Endothelial cell of umbilical vein (primary cell): ENCODE measurements around the gene TSPAN9. TPM values are rescaled to one million over a fixed set of nuclear protein-coding genes. Genes with fewer than 3 reads are reported as not detected.

Experiments used
- BruUV-seq: library from RNA; stranded (reverse); fragments of 400-500 nt; replicated peaks from 2 replicates; lab custom pipeline; 2021; lab: Mats Ljungman, UMichigan
- CTCF ChIA-PET: fragments of 300-600, 350-600 bp; sonication (Branson Sonifier 250); formaldehyde crosslinking; loops from one replicate; lab custom pipeline; 2021; ENCODE audit warnings: antibody characterized with exemption, inconsistent platforms; lab: Charles Lee
- POLR2A ChIA-PET: fragments of 300-600, 350-600 bp; sonication (Branson Sonifier 250); formaldehyde crosslinking; loops from one replicate; lab custom pipeline; 2021; ENCODE audit warnings: antibody characterized with exemption, inconsistent platforms; lab: Charles Lee
- DNase-seq: peaks from one replicate; pipeline ENCODE4 v3.0.0-alpha.2; 2011; ENCODE audit warnings: low read depth, low spot score
- FAIRE-seq: peaks from 2 replicates; lab custom pipeline; 2011; peaks lifted over from hg19 to GRCh38; lab: Jason Lieb, UNC
- H2AFZ ChIP-seq: 2 replicates; pipeline ENCODE4 v1.6.0; 2012; ENCODE audit warnings: low read depth, low read length, control low read depth, inconsistent platforms
- H3K27ac ChIP-seq: 2 replicates; pipeline ENCODE4 v1.5.1; 2011; ENCODE audit warnings: low read depth, mild to moderate bottlenecking, control low read depth, low read length, moderate library complexity; ENCODE audit not compliant: insufficient read depth
- H3K27me3 ChIP-seq, 2 experiments: 2 replicates each; pipeline versions ENCODE4 v1.6.0 to v1.6.1; 2011; ENCODE audit warnings: low read length in 2 of 2, mixed read lengths in 1 of 2; ENCODE audit not compliant: control insufficient read depth in 2 of 2, insufficient read depth in 2 of 2
- H3K36me3 ChIP-seq, 2 experiments: 2 replicates in 1 of 2; 3 replicates in 1 of 2; pipeline ENCODE4 v1.5.1; 2011; ENCODE audit warnings: low read length in 2 of 2, mild to moderate bottlenecking in 1 of 2, moderate library complexity in 1 of 2; ENCODE audit not compliant: control insufficient read depth in 2 of 2, insufficient read depth in 2 of 2; ENCODE audit errors: extremely low read depth in 1 of 2
- H3K4me1 ChIP-seq: 3 replicates; pipeline ENCODE4 v1.5.1; 2011; ENCODE audit warnings: mild to moderate bottlenecking, low read length; ENCODE audit not compliant: control insufficient read depth, insufficient read depth; ENCODE audit errors: extremely low read depth
- H3K4me2 ChIP-seq: 2 replicates; pipeline ENCODE4 v1.6.1; 2011; ENCODE audit warnings: low read length, control low read depth, mixed read lengths; ENCODE audit not compliant: insufficient read depth
- H3K4me3 ChIP-seq, 3 experiments: fragments of 200-600 bp in 1 of 3; sonication (generic), shearing (Covaris generic) in 1 of 3; replicated peaks in 1 of 3; 2 replicates each; pipeline ENCODE4 v1.5.1; 2011 to 2016; ENCODE audit warnings: control low read depth in 3 of 3, low read length in 3 of 3, mild to moderate bottlenecking in 2 of 3, inconsistent platforms in 1 of 3, low read depth in 1 of 3, moderate library complexity in 1 of 3; ENCODE audit not compliant: insufficient read depth in 1 of 3
- H3K79me2 ChIP-seq: 2 replicates; pipeline ENCODE4 v1.6.0; 2012; ENCODE audit warnings: low read length, inconsistent platforms; ENCODE audit not compliant: control insufficient read depth, insufficient read depth
- H3K9ac ChIP-seq: replicated peaks from 2 replicates; pipeline ENCODE3; 2011; ENCODE audit warnings: low read length, control low read depth; ENCODE audit not compliant: insufficient read depth; ENCODE audit errors: extremely low read depth
- H3K9me1 ChIP-seq: replicated peaks from 3 replicates; pipeline ENCODE4 v1.6.0; 2011; ENCODE audit warnings: mild to moderate bottlenecking, low read length; ENCODE audit not compliant: control insufficient read depth, insufficient read depth; ENCODE audit errors: extremely low read depth
- H3K9me3 ChIP-seq: replicated peaks from 2 replicates; pipeline ENCODE4 v1.5.1; 2012; ENCODE audit warnings: low read length, inconsistent platforms; ENCODE audit not compliant: control insufficient read depth, insufficient read depth
- H4K20me1 ChIP-seq: replicated peaks from 2 replicates; pipeline ENCODE3; 2011; ENCODE audit warnings: mild to moderate bottlenecking, low read length; ENCODE audit not compliant: control insufficient read depth, insufficient read depth; ENCODE audit errors: extremely low read depth
- EZH2 ChIP-seq: IDR thresholded peaks from 2 replicates; pipeline ENCODE4 v1.6.1; 2012; ENCODE audit warnings: borderline replicate concordance, low read depth, mild to moderate bottlenecking, moderate library complexity, low read length, inconsistent platforms; ENCODE audit not compliant: severe bottlenecking
- FOS ChIP-seq: IDR thresholded peaks from 2 replicates; pipeline ENCODE4 v1.6.1; 2011; ENCODE audit warnings: mild to moderate bottlenecking, low read length, moderate library complexity, borderline replicate concordance; ENCODE audit not compliant: insufficient read depth
- GATA2 ChIP-seq: IDR thresholded peaks from 2 replicates; pipeline ENCODE4 v1.7.0; 2011; ENCODE audit warnings: low read depth, mild to moderate bottlenecking, moderate library complexity, mixed read lengths, low read length; ENCODE audit not compliant: insufficient read length, insufficient read depth
- JUN ChIP-seq: IDR thresholded peaks from 2 replicates; pipeline ENCODE4 v1.6.1; 2011; ENCODE audit warnings: borderline replicate concordance, low read depth; ENCODE audit not compliant: insufficient read length, insufficient read depth
- MAX ChIP-seq: IDR thresholded peaks from 2 replicates; pipeline ENCODE4 v1.6.1; 2011; ENCODE audit not compliant: insufficient read depth, insufficient read length
- MYC ChIP-seq: IDR thresholded peaks from one replicate; pipeline ENCODE4 v1.6.1; 2011; ENCODE audit warnings: mild to moderate bottlenecking, low read depth, low read length
- POLR2A ChIP-seq: IDR thresholded peaks from 2 replicates; pipeline ENCODE4 v1.6.1; 2012; ENCODE audit warnings: low read depth, mild to moderate bottlenecking, control low read depth, low read length
- POLR2AphosphoS5 ChIP-seq: IDR thresholded peaks from 2 replicates; pipeline ENCODE4 v1.6.1; 2012; ENCODE audit warnings: low read depth, mild to moderate bottlenecking, control low read depth, low read length, moderate library complexity; ENCODE audit not compliant: insufficient read depth
- dilution Hi-C: fragments of 300-500 bp; cut with MboI; formaldehyde crosslinking; loops from one replicate; pipeline ENCODE4 v1.15.0; 2019; ENCODE audit warnings: low sequenced_read_pairs; ENCODE audit not compliant: extremely low pct_ligation_motif_present
- intact Hi-C: fragments of 100-400 bp; cut with micrococcal nuclease; formaldehyde crosslinking; loops from one replicate; pipeline ENCODE4 v1.10.0; 2022
- polyA plus RNA-seq, 4 experiments: library from polyadenylated mRNA; depleted of rRNA in 3 of 4; stranded (reverse) in 3 of 4; unstranded in 1 of 4; fragments of >200 nt; gene quantifications; 2 replicates each; pipeline versions ENCODE4 v1.2.1 to v1.2.3, GENCODE V29; 2011 to 2012; ENCODE audit warnings: missing spikeins in 1 of 4
- total RNA-seq: library from RNA; stranded (reverse); gene quantifications from 2 replicates; pipeline ENCODE4 v1.2.3, GENCODE V29; 2021
- TF ChIP-seq, protein P1 (sequence below), 2 donors: IDR thresholded peaks; 1 replicate in 1 of 2; 2 replicates in 1 of 2; pipeline ENCODE4 v1.5.1; 2011; ENCODE audit warnings: low read length in 2 of 2, mild to moderate bottlenecking in 2 of 2, moderate library complexity in 2 of 2, control low read depth in 1 of 2, inconsistent platforms in 1 of 2, low read depth in 1 of 2; ENCODE audit not compliant: insufficient read depth in 1 of 2; ENCODE audit errors: extremely low read depth in 1 of 2

TSPAN9 gene
- total and polyA plus RNA-seq, 2 donors (not counting 3 experiments of a cell fraction or from before 2014, with no cell fraction given), result 43.3 to 66.8 TPM

DNA sequence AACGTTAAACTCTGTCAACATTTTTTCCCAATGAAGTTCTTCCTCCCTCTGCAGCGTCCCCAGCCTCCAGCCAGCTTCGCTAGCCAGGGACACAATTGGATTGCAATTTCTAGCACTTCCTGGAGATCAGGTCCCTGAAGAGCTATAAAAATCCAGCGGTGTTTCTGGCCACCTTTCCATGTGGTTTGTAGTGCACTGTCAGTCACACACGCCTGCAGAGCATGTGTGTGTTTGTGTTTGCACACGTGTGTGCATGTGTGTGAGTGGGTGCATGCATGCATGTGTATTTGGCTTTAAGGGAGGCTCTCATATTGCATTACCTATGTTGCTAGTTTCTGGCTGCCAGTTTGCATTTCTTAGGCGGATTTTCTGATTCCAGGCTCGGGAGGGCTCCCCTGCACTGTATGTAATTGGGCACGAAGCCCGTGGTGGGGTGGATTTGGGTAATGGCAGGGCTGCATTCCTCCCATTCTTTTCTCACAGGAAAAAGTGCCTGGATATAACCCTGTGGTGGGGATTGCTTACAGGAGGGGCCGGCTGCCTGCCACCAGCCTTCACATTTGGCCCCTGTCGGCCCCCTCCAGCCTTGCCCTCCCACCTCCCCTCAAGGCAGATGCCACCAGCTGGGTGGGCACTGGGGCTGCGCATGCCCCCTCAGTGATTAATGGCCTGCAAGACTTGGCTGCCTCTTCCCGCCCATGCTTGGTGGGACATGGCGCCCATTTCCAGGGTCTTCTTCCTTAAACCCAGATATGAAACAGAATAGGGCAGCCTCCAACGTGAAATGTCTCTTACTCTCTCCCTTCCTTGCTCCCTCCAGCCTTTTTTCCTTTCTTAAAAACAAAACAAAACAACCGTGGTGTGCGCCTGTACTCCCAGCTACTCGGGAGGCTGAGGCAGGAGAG lies 74.0 kb downstream of the TSPAN9 start:
- Histone ChIP-seq H2AFZ (no peak overlapping the region), H3K9me3 (no peaks in the 10 kb centered on the region), H3K4me3 (no peak overlapping the region), H3K4me1 (peaks cover 42% of the 10 kb centered on the region), H3K4me2 (no peak overlapping the region), H3K79me2 (no peaks in the 10 kb centered on the region), H4K20me1 (peaks cover 2% of the 10 kb centered on the region), H3K9ac (no peak overlapping the region), H3K27ac (no peak overlapping the region), H3K27me3 (no peaks in the 10 kb centered on the region), H3K9me1 (no peaks in the 10 kb centered on the region), H3K36me3 (peaks cover 0 to 2% of the 10 kb centered on the region in 2 experiments)
- intact Hi-C loops (loop anchor here (5.0 kb wide), 3 partner anchors 51 to 126 kb away; no protein-coding TSS in a partner anchor), dilution Hi-C loops (no loop called here)
- no TSS peak for BruUV-seq
- FAIRE-seq, result peak; percentile 76
- CTCF ChIA-PET, result interaction anchor here (0.6 to 3.5 kb wide), 6 partner anchors 14 to 124 kb away, joined by 3 to 13 read pairs (median 4); no protein-coding TSS in a partner anchor
- POLR2A ChIA-PET, result no interaction called here
- DNase-seq, result peak; percentile 37
- no peak for TF ChIP-seq MYC
- no peak for TF ChIP-seq EZH2
- no peak for TF ChIP-seq FOS
- TF ChIP-seq GATA2, result no peak
- TF ChIP-seq JUN, result no peak
- TF ChIP-seq MAX, result no peak
- TF ChIP-seq POLR2A, result no peak
- no peak for TF ChIP-seq POLR2AphosphoS5
- TF ChIP-seq, protein P1, sequence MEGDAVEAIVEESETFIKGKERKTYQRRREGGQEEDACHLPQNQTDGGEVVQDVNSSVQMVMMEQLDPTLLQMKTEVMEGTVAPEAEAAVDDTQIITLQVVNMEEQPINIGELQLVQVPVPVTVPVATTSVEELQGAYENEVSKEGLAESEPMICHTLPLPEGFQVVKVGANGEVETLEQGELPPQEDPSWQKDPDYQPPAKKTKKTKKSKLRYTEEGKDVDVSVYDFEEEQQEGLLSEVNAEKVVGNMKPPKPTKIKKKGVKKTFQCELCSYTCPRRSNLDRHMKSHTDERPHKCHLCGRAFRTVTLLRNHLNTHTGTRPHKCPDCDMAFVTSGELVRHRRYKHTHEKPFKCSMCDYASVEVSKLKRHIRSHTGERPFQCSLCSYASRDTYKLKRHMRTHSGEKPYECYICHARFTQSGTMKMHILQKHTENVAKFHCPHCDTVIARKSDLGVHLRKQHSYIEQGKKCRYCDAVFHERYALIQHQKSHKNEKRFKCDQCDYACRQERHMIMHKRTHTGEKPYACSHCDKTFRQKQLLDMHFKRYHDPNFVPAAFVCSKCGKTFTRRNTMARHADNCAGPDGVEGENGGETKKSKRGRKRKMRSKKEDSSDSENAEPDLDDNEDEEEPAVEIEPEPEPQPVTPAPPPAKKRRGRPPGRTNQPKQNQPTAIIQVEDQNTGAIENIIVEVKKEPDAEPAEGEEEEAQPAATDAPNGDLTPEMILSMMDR (IDR thresholded peaks at IDR 0.05; ENCODE audit: extremely low read depth in 1 of 2, insufficient read depth in 1 of 2, low read depth in 1 of 2, low read length in 2 of 2), result no peak
